ENCODE data around the gene LRTM1. TPM values are rescaled to one million over a fixed set of nuclear protein-coding genes. Genes with fewer than 3 reads are reported as not detected.

LRTM1 gene
- total and polyA plus RNA-seq, 10 donors: 1.6 to 14.1 (median 6.7) TPM

- WGBS, 5 donors: 77 to 89% (median 78%) methylated on average over 8 of the region's 8 CpGs
- no peak overlapping the region for H3K4me3 ChIP-seq
- no peaks in the 10 kb centered on the region for H3K27me3 ChIP-seq (replicated peaks in 1 of 7)
- H3K9me3 ChIP-seq: peaks cover 0 to 13% (median 6%) of the 10 kb centered on the region in 8 donors
- DNase-seq: no peak
- no peaks in the 10 kb centered on the region for H3K36me3 ChIP-seq
- TF ChIP-seq POLR2A (IDR thresholded peaks at IDR 0.05) (no peak), CTCF (IDR thresholded peaks at IDR 0.05 in 8 of 11, conservative IDR thresholded peaks at IDR 0.05 in 3 of 11) (no peak), POLR2AphosphoS5 (IDR thresholded peaks at IDR 0.05) (no peak)
- no peaks in the 10 kb centered on the region for H3K4me1 ChIP-seq
- intact Hi-C loops (cut with DNase I; ENCODE audit: low total_unique reads): no loop called here
- H3K27ac ChIP-seq: no peak overlapping the region
These were observed 11.9 kb downstream of the LRTM1 start for GRCh38 chr3:54915976-54916375.

GRCh38 chr3:54915181-54915580, 12.7 kb downstream of the LRTM1 start:
- Histone ChIP-seq H3K27ac (no peak overlapping the region), H3K4me1 (no peaks in the 10 kb centered on the region), H3K4me3 (no peak overlapping the region), H3K9me3 (peaks cover 0 to 13% (median 6%) of the 10 kb centered on the region in 8 donors), H3K36me3 (no peaks in the 10 kb centered on the region), H3K27me3 (replicated peaks in 1 of 7) (no peaks in the 10 kb centered on the region)
- WGBS, 5 donors: 28 to 62% (median 41%) methylated on average over 4 of the region's 4 CpGs
- DNase-seq: no peak
- intact Hi-C loops (cut with DNase I; ENCODE audit: low total_unique reads): no loop called here
- TF ChIP-seq CTCF (IDR thresholded peaks at IDR 0.05 in 8 of 11, conservative IDR thresholded peaks at IDR 0.05 in 3 of 11) (no peak), POLR2A (IDR thresholded peaks at IDR 0.05) (no peak), POLR2AphosphoS5 (IDR thresholded peaks at IDR 0.05) (no peak)

GRCh38 chr3:54914180-54914579, 13.7 kb downstream of the LRTM1 start:
- peaks cover 0 to 13% (median 6%) of the 10 kb centered on the region in 8 donors for H3K9me3 ChIP-seq
- no peaks in the 10 kb centered on the region for H3K27me3 ChIP-seq (replicated peaks in 1 of 7)
- TF ChIP-seq CTCF (IDR thresholded peaks at IDR 0.05 in 8 of 11, conservative IDR thresholded peaks at IDR 0.05 in 3 of 11) (no peak), POLR2AphosphoS5 (IDR thresholded peaks at IDR 0.05) (no peak)
- WGBS, 5 donors: 45 to 66% (median 55%) methylated on average over 2 of the region's 2 CpGs
- intact Hi-C loops (cut with DNase I; ENCODE audit: low total_unique reads): no loop called here
- no peak overlapping the region for H3K27ac ChIP-seq
- H3K36me3 ChIP-seq: no peaks in the 10 kb centered on the region
- DNase-seq: no peak
- no peak overlapping the region for H3K4me3 ChIP-seq
- H3K4me1 ChIP-seq: no peaks in the 10 kb centered on the region

DNA sequence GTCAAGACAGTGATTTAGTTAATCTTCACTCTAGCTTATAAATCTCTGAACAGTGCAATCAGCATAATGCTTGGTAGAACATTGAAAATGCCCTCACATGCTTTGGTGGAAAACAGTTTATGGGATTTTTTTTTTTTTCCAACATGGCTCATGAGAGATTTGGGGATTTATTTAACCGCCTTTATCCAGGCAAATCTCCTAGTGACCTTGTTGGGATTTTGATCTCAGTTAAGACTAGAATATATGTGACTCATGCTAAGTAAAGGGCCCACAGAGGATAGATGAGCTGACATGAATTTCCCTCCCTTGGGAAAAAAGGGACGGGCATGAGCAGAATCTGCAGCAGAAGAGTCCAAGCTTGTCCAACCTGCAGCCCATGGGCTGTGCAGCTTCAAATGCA, 18.7 kb downstream of the LRTM1 start:
- no peak for DNase-seq
- H3K4me1 ChIP-seq: no peaks in the 10 kb centered on the region
- H3K9me3 ChIP-seq: peaks cover 0 to 13% (median 6%) of the 10 kb centered on the region in 8 donors
- H3K4me3 ChIP-seq: no peak overlapping the region
- intact Hi-C loops (cut with DNase I; ENCODE audit: low total_unique reads): no loop called here
- H3K36me3 ChIP-seq: no peaks in the 10 kb centered on the region
- H3K27me3 ChIP-seq (replicated peaks in 1 of 7): no peaks in the 10 kb centered on the region
- H3K27ac ChIP-seq: no peak overlapping the region
- WGBS, 5 donors: 91 to 95% (median 92%) methylated on average over 2 of the region's 2 CpGs
- no peak for TF ChIP-seq POLR2A (IDR thresholded peaks at IDR 0.05)
- TF ChIP-seq POLR2AphosphoS5 (IDR thresholded peaks at IDR 0.05): no peak
- no peak for TF ChIP-seq CTCF (IDR thresholded peaks at IDR 0.05 in 8 of 11, conservative IDR thresholded peaks at IDR 0.05 in 3 of 11)

Data from spleen (tissue), 11 donors.